Smooth muscle cell (in vitro differentiated cells): ENCODE data around the gene KHSRP. TPM values are rescaled to one million over a fixed set of nuclear protein-coding genes. Genes with fewer than 3 reads are reported as not detected.

Experiments
- DNase-seq: peaks from one replicate; lab custom pipeline; 2025; ENCODE audit not compliant: unreplicated experiment; lab: John Stamatoyannopoulos, UW
- H2AFZ ChIP-seq: fragments of 200-600 bp; sonication (generic); 2 replicates; pipeline ENCODE4 v1.6.0; 2016; ENCODE audit warnings: antibody characterized with exemption, low read depth, mild to moderate bottlenecking
- H3F3A ChIP-seq: fragments of 200-600 bp; sonication (generic); 2 replicates; pipeline ENCODE4 v1.6.0; 2017; ENCODE audit warnings: antibody characterized with exemption, low read depth
- H3K27ac ChIP-seq: fragments of 200-600 bp; sonication (generic); 2 replicates; pipeline ENCODE4 v1.5.1; 2016; ENCODE audit warnings: low read depth, mild to moderate bottlenecking
- H3K27me3 ChIP-seq: fragments of 200-600 bp; sonication (generic); 2 replicates; pipeline ENCODE4 v1.6.1; 2016; ENCODE audit warnings: low read depth, mild to moderate bottlenecking
- H3K36me3 ChIP-seq: fragments of 200-600 bp; sonication (generic); 2 replicates; pipeline ENCODE4 v1.5.1; 2016; ENCODE audit warnings: low read depth
- H3K4me1 ChIP-seq: fragments of 200-600 bp; sonication (generic); 2 replicates; pipeline ENCODE4 v1.5.1; 2016; ENCODE audit warnings: low read depth
- H3K4me2 ChIP-seq: fragments of 200-600 bp; sonication (generic); 2 replicates; pipeline ENCODE4 v1.6.0; 2016; ENCODE audit warnings: mild to moderate bottlenecking
- H3K4me3 ChIP-seq: fragments of 200-600 bp; sonication (generic); 2 replicates; pipeline ENCODE4 v1.5.1; 2016; ENCODE audit warnings: mild to moderate bottlenecking
- H3K79me2 ChIP-seq: fragments of 200-600 bp; sonication (generic); 2 replicates; pipeline ENCODE4 v1.6.0; 2016; ENCODE audit warnings: low read depth, mild to moderate bottlenecking
- H3K9ac ChIP-seq: fragments of 200-600 bp; sonication (generic); 2 replicates; pipeline ENCODE4 v1.6.0; 2016; ENCODE audit warnings: low read depth
- H3K9me3 ChIP-seq: fragments of 200-600 bp; sonication (generic); replicated peaks from 2 replicates; pipeline ENCODE4 v1.5.1; 2016; ENCODE audit warnings: low read depth
- H4K20me1 ChIP-seq: fragments of 200-600 bp; sonication (generic); 2 replicates; pipeline ENCODE4 v1.6.0; 2016; ENCODE audit warnings: low read depth
- CTCF ChIP-seq: fragments of 200-600 bp; sonication (generic); IDR thresholded peaks from 2 replicates; pipeline ENCODE4 v1.5.1; 2017; ENCODE audit warnings: borderline replicate concordance, mild to moderate bottlenecking, antibody characterized with exemption; ENCODE audit not compliant: insufficient read depth, poor library complexity, severe bottlenecking
- WGBS: methylation state at CpG from one replicate; pipeline ENCODE4 v1.1.7; 2016; ENCODE audit warnings: low lambda C conversion rate; 5-methylcytosine and 5-hydroxymethylcytosine counted together
- polyA plus RNA-seq: library from polyadenylated mRNA; unstranded; fragments of >200 nt; fragmentation: Nextera tagmentation; extraction: Ambion mirVana; gene quantifications from 2 replicates; pipeline ENCODE4 v1.2.1, GENCODE V29; 2016
- total RNA-seq: library from RNA; depleted of rRNA; stranded (reverse); fragments of >200 nt; gene quantifications from 2 replicates; pipeline ENCODE4 v1.2.3, GENCODE V29; 2014

Gene KHSRP
- total and polyA plus RNA-seq, 2 experiments from 2014 or later, result 59.1 to 179 TPM

- Histone ChIP-seq H3K36me3 (peaks cover 12% of the 10 kb centered on the region), H3K4me1 (peaks cover 5% of the 10 kb centered on the region), H3K27me3 (no peaks in the 10 kb centered on the region), H3K79me2 (no peaks in the 10 kb centered on the region), H3K9me3 (no peaks in the 10 kb centered on the region), H3K4me2 (peak overlapping the region; percentile 18), H3K27ac (peak overlapping the region; percentile 3), H4K20me1 (no peaks in the 10 kb centered on the region), H3F3A (peaks cover 15% of the 10 kb centered on the region), H2AFZ (no peak overlapping the region), H3K9ac (no peak overlapping the region), H3K4me3 (no peak overlapping the region)
- DNase-seq, result no peak
- TF ChIP-seq CTCF, result no peak
- 92% methylated on average over 9 of the region's 9 CpGs for WGBS
Measured at GRCh38 chr19:6378486-6378885, 46.1 kb downstream of the KHSRP start.

- WGBS, result 19% methylated on average over 6 of the region's 6 CpGs
- no peak overlapping the region for H3K9ac ChIP-seq
- no peaks in the 10 kb centered on the region for H4K20me1 ChIP-seq
- no peaks in the 10 kb centered on the region for H3K79me2 ChIP-seq
- no peak overlapping the region for H2AFZ ChIP-seq
- DNase-seq, result no peak
- peak overlapping the region; percentile 18 for H3K4me2 ChIP-seq
- peaks cover 5% of the 10 kb centered on the region for H3K4me1 ChIP-seq
- no peaks in the 10 kb centered on the region for H3K27me3 ChIP-seq
- no peak overlapping the region for H3K27ac ChIP-seq
- no peak for TF ChIP-seq CTCF
- H3K4me3 ChIP-seq, result no peak overlapping the region
- H3K9me3 ChIP-seq, result no peaks in the 10 kb centered on the region
- peaks cover 15% of the 10 kb centered on the region for H3F3A ChIP-seq
- H3K36me3 ChIP-seq, result peaks cover 12% of the 10 kb centered on the region
Measured at GRCh38 chr19:6378041-6378440, 46.6 kb downstream of the KHSRP start.

- 68% methylated on average over 19 of the region's 19 CpGs for WGBS
- peaks cover 12% of the 10 kb centered on the region for H3K36me3 ChIP-seq
- no peak overlapping the region for H3K9ac ChIP-seq
- no peak for TF ChIP-seq CTCF
- H3K4me2 ChIP-seq, result no peak overlapping the region
- H3K9me3 ChIP-seq, result no peaks in the 10 kb centered on the region
- peak overlapping the region; percentile 28 for H3K27ac ChIP-seq
- H3F3A ChIP-seq, result peaks cover 15% of the 10 kb centered on the region
- no peaks in the 10 kb centered on the region for H3K79me2 ChIP-seq
- DNase-seq, result no peak
- no peak overlapping the region for H3K4me3 ChIP-seq
- peaks cover 5% of the 10 kb centered on the region for H3K4me1 ChIP-seq
- no peak overlapping the region for H2AFZ ChIP-seq
- H3K27me3 ChIP-seq, result no peaks in the 10 kb centered on the region
- no peaks in the 10 kb centered on the region for H4K20me1 ChIP-seq
Measured at GRCh38 chr19:6376512-6377190, 48.0 kb downstream of the KHSRP start.
